GM18511 (cell line): Measurements from ENCODE around the gene METTL16.
A peak's percentile ranks its signal among the peaks of the same experiment; 100 is the strongest.

ENCODE experiments used
- ATAC-seq: cut with Tn5 transposase; IDR thresholded peaks from one replicate; pipeline ENCODE4 v1.9.1; 2021; ENCODE audit warnings: mild to moderate bottlenecking, moderate library complexity; ENCODE audit not compliant: unreplicated experiment

The METTL16 gene

GRCh38 chr17:2398182-2398581, 113.5 kb downstream of the METTL16 start:
- ATAC-seq = no peak

GRCh38 chr17:2397247-2398171, 114.2 kb downstream of the METTL16 start:
- no peak for ATAC-seq

- ATAC-seq = no peak
These were observed 115.0 kb downstream of the METTL16 start for GRCh38 chr17:2396568-2397246.

GRCh38 chr17:2396192-2396567, 115.5 kb downstream of the METTL16 start:
- ATAC-seq = no peak

GRCh38 chr17:2395258-2396181, 116.2 kb downstream of the METTL16 start:
- no peak for ATAC-seq

- ATAC-seq = no peak
These were observed 116.9 kb downstream of the METTL16 start for GRCh38 chr17:2394775-2395201.

GRCh38 chr17:2393954-2394749, 117.5 kb downstream of the METTL16 start:
- no peak for ATAC-seq

- peak; percentile 43 for ATAC-seq
These were observed 118.3 kb downstream of the METTL16 start for GRCh38 chr17:2393174-2393953.

- ATAC-seq = peak; percentile 64
These were observed 119.2 kb downstream of the METTL16 start for GRCh38 chr17:2392252-2393173.

- ATAC-seq = no peak
These were observed 120.0 kb downstream of the METTL16 start for GRCh38 chr17:2391597-2392251.

GRCh38 chr17:2390199-2390836, 121.4 kb downstream of the METTL16 start:
- no peak for ATAC-seq

GRCh38 chr17:2388683-2389055, 123.0 kb downstream of the METTL16 start:
- ATAC-seq = no peak

- no peak for ATAC-seq
These were observed 123.5 kb downstream of the METTL16 start for GRCh38 chr17:2388020-2388682.

GRCh38 chr17:2387086-2388019, 124.3 kb downstream of the METTL16 start:
- ATAC-seq = no peak

GRCh38 chr17:2386400-2387085, 125.1 kb downstream of the METTL16 start:
- ATAC-seq = no peak
